ENCODE results near the gene SLC44A3.

Gene SLC44A3, protein sequence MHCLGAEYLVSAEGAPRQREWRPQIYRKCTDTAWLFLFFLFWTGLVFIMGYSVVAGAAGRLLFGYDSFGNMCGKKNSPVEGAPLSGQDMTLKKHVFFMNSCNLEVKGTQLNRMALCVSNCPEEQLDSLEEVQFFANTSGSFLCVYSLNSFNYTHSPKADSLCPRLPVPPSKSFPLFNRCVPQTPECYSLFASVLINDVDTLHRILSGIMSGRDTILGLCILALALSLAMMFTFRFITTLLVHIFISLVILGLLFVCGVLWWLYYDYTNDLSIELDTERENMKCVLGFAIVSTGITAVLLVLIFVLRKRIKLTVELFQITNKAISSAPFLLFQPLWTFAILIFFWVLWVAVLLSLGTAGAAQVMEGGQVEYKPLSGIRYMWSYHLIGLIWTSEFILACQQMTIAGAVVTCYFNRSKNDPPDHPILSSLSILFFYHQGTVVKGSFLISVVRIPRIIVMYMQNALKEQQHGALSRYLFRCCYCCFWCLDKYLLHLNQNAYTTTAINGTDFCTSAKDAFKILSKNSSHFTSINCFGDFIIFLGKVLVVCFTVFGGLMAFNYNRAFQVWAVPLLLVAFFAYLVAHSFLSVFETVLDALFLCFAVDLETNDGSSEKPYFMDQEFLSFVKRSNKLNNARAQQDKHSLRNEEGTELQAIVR

DNA sequence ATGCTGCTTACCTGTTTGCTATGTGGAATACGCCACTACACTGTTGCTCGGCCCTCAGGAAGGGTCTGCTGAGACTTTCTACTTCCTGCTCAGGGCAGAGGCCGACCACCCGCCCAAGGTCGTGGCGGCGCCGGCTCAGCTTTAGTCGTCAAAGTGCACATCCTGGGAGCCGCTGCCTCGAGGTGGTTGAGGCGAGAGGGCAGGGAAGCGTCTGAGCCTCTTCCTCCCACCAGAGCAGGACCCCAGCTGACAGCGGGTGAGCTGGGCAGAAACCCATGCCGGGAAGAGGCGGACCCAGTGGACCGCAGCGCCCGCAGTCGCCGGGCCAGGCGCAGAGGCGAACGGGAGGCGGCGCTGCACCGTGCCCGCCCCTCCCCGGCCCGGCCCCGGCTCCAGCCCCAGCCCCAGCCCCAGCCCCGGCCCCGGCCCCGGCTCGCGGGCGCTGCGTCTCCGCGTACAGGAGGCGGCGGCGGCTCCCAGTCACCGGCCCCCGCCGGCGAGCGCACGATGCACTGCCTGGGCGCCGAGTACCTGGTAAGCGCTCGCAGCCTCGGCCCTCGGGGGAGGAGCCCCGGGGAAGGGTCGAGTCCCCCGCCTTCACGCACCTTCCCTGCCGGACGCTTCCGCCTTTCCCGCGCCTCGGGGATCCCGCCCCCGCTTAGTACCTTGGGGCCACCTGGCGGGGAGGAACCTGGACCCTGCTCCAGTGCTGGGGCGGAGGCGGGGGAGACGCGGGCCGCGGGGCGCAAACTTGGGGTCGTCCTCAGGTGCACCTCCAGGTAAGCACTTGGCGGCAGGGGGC is at the start of gene SLC44A3:
Gene SLC44A3 (plus strand): TSS at position 413 of the 802 bp plus-strand sequence. CDS start 95 bp downstream, at position 508.
- DNase-seq (ENCODE audit: low read depth): peak; percentile 57

DNA sequence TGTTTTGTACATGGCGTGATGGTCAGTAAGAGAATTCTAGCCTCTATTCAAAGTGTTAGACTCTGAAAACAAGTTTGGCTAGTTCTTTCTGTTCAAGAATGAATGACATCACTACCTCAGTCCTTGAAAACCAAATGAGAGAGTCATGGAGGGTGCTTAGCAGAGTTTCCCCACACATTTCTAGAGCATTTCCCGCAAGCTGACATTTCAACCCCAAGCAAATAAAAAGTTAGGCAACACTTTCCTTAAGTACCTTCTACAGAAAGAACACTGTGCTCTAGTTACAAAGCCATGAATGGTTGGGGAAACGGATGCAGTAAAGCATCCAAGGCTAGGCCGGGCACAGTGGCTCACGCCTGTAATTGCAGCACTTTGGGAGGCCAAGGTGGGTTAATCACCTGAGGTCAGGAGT is 47.9 kb upstream of the SLC44A3 start:
- DNase-seq (ENCODE audit: low read depth): peak; percentile 50

GRCh38 chr1:94772845-94773244 is 47.3 kb upstream of the SLC44A3 start:
- DNase-seq (ENCODE audit: low read depth): no peak

DNA sequence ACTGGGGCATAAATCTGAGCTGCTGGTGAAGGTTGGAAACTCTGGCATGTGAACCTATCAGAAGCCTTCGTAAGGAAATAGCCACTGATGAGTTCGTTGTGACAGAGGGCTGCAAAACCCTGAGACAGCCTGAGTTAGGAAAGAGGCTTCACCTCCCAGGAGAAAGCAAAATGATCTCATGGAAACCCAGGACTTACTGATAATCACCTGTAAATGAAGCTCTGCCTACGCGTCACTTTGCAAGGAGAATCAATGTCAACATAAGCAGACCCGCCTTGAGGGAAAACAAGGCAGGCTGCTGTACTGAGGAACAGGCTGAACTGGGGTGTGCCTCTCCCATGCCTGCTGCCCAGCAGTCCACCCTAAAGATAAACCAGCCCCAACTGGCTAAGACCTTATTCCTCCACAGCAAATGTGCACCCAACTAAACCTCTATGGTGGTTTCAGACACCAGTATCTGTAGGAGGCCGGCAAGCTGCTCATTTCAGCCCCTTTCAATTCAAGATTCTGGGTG is 46.8 kb upstream of the SLC44A3 start:
- DNase-seq (ENCODE audit: low read depth): no peak

DNA sequence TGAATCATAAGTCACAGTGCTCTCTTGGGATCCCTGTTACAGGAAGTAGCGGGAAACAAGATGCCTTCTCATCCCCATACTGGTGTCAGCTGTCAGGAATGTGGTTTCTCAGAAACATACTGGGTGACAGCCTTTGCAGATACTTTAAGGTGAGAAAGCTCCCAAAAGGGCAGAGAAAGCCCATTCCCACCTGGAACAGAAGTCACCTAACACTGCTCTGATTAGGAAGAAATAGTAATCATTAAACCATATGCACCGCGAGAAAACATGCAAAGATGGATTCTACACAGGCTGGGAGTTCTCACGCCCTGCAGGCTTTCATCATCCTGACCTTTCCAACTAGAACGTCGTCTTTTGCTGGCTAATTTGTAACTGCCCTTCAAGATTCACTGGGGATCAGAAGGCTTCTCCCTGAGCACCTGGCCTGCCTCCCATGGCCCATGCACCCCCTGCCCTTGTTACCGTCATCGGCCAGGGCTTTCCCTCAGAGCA is 46.2 kb upstream of the SLC44A3 start:
- DNase-seq (ENCODE audit: low read depth): peak; percentile 82

- no peak for DNase-seq (ENCODE audit: low read depth)
Measured at GRCh38 chr1:94776474-94776873, 43.7 kb upstream of the SLC44A3 start.

DNA sequence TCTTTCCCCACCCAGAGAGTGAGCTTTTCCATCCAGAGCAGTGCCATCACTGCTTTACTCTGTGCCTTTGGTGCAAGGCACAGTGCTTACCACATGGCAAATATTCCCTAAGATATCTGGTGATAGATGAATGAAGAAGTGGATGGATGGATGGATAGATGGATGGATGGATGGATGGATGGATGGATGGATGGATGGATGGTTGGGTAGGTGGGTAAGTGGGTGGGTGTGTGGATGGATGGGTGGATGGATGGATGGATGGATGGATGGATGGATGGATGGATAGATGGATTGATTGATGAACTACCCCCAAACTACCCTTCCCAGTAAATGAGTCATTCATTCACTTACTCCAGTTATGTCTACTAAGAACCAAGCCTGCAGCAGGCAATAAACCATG is 42.9 kb upstream of the SLC44A3 start:
- DNase-seq (ENCODE audit: low read depth): no peak

GRCh38 chr1:94778808-94779207 is 41.3 kb upstream of the SLC44A3 start:
- DNase-seq (ENCODE audit: low read depth): peak; percentile 78

DNA sequence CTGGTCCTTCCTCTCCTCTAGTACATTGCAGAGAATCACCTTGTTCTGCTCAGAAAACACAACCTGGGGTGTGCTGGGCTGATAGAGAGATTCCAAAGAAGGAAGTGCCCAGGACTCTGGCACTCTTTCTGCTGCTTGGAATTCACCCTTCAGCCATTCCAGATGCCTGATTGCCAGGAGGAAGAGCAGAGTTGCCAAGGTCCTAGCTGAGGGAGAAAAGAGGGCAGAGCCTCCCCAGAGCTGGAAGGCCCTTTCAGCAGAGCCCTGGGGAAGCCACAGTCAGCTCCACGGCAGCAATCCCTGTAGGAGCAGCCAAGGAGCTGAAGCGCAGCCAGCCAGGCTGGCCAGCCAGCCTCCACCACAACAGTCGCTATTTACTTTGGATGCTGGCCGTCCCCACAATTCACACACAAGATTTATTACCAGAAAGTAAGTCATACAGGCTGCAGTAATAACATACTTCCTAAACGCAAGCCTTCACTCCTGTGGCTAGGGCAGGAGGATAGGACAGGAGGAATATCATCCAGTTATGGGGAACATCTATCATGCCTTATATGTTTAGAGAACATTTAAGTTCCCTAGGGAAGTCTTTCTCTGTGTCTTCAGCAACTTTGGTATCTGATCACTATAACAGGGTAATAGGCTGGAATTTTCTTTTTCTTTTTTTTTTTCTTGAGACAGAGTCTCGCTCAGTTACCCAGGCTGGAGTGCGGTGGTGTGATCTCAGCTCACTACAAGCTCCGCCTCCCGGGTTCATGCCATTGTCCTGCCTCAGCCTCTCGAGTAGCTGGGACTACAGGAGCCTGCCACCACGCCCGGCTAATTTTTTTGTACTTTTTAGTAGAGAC is 36.6 kb upstream of the SLC44A3 start:
- DNase-seq (ENCODE audit: low read depth): peak; percentile 96

DNA sequence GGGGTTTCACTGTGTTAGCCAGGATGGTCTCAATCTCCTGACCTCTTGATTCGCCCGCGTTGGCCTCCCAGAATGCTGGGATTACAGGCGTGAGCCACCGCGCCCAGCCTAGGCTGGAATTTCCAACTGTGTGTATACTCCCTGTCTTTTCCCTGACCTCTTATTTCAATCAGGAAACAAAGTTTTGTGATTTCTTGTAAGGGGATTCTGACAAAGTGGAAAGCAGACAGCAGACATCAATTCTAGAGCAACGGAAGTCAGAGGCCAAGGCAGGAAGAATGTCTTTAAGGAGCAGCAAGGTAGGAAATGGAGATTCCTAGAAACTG is 36.0 kb upstream of the SLC44A3 start:
- no peak for DNase-seq (ENCODE audit: low read depth)

DNA sequence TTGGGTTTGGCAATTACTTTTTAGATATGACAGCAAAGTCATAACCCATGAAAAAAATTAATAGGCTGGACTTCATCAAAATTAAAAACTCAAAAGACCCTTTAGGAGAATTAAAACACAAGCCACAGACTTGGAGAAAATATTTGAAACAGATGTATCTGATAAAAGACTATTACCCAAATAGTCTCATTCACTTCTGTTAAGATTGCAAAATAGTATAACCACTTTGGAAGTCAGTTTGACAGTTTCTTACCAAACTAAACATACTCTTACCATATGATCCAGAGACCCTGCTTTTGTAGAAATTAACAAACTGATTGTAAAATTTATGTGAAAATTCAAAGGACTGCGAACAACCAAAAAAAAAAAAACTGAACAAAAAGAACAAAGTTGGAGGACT is 32.5 kb upstream of the SLC44A3 start:
- DNase-seq (ENCODE audit: low read depth): no peak

DNA sequence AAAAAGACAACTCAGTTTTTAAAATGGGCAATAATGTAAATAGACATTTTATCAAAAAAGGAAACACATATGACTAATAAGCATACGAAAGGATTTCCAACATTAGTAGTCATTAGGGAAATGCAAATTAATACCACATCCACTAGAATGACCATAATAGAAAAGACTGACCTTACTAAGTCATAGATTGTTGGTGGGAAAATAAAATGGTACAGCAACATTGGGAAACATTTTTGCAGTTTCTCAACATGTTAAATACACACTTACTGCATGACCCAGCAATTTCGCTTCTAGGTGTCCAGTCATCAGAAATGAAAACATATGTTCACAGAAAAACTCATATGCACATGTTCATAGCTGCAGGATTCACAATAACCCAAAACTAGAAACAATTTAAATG is 29.9 kb upstream of the SLC44A3 start:
- DNase-seq (ENCODE audit: low read depth): peak; percentile 13

- no peak for DNase-seq (ENCODE audit: low read depth)
Measured at GRCh38 chr1:94790670-94791069, 29.5 kb upstream of the SLC44A3 start.

- peak; percentile 88 for DNase-seq (ENCODE audit: low read depth)
Measured at GRCh38 chr1:94792473-94793295, 27.5 kb upstream of the SLC44A3 start.

- peak; percentile 81 for DNase-seq (ENCODE audit: low read depth)
Measured at GRCh38 chr1:94793296-94793656, 26.9 kb upstream of the SLC44A3 start.

DNA sequence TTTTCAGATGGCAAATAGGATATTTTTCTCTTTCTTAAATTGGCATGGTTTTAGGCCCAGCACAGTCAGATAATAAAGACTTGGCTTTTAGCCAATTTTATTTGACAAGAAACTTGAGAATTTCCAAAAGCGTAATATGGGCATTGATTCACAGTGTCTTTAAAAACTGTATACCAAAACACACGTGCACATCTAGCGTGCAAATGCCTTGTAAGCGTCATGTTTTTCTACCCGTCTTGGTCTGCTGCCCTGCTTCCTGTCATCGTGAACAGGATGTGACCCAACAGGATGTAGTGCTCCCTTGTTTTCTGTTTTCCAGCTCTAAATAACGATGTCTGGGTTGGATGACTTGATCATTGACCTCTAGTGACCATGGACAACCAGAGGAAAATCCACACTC is 24.7 kb upstream of the SLC44A3 start:
- DNase-seq (ENCODE audit: low read depth): no peak

- no peak for DNase-seq (ENCODE audit: low read depth)
Measured at GRCh38 chr1:94796266-94796665, 23.9 kb upstream of the SLC44A3 start.

DNA sequence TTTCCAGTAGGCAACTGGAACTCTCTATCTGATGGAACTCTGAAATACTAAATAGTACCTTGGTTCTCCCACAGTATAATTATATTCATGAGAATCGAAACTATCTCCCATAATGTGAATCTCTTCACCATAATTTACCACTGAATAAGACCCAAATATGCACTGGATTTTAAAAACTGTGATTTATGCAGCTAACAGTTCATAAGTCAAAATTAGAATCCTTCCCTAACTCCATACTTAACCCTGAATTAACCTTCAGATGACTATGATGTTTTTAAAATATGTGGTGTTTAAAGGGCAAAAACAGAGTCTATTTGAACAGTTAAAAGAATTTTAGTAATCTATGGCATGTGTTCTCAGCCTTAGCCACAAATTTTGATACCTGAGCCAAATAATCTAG is 22.9 kb upstream of the SLC44A3 start:
- peak; percentile 49 for DNase-seq (ENCODE audit: low read depth)

DNA sequence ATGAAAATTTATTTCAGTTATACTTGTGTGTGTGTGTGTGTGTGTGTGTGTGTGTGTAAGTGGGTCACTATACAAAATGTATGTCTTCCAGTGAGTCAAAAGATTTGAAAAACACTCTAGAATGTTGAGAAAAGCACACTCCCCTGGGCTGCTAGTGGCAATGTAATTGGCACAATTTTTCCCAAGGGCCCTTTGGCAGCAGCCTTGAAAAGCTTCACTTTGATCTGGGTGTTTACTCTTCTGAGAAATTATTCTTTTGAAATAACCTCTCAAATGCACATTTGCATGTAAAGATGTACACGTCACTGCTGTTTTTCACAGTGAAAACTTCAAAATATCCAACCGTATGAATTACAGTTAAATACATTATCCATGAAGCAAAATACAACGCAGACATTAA is 22.1 kb upstream of the SLC44A3 start:
- no peak for DNase-seq (ENCODE audit: low read depth)

DNA sequence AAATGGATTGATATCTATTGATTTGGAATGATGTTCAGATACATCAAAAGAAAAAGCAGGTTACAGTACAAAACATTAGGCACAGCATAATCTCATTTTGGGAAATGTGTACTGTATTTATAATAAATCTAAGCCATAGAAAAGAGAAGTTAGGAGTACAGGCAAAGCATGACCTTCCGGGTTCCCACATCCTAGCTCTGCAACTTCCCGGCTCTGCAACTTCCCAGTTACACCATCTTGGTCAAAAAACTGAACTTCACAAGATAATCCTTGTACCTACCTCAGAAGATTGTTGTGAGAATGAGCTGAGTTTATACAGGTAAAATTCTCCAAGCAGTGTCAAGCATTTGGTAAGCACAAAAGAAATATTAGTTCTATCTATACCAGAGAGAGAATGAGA is 21.7 kb upstream of the SLC44A3 start:
- no peak for DNase-seq (ENCODE audit: low read depth)

DNA sequence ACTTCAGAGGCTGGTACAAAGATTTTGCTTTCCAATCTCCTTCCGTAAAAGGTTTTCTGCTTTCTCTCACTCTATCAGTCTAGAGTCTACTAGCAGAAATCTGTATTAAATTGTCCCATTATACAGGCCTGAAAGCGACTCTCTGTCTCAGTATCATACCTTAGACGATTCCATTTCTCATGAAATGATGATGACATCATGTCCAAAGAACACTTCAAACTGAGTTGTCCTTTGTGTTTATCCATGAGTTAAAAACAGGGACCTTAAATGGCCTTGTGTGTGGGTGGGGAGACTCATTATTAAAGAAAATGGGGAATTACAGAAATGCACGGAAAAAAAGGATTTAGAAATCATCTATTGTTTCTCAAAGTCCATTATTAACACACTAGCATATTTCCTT is 21.0 kb upstream of the SLC44A3 start:
- no peak for DNase-seq (ENCODE audit: low read depth)

Data from EH (cell line).